Transverse colon (tissue), 4 donors: ENCODE data around the gene FOXI1. TPM values are rescaled to one million over a fixed set of nuclear protein-coding genes. Genes with fewer than 3 reads are reported as not detected.

Source experiments
- DNase-seq: peaks from one replicate; pipeline ENCODE4 v3.0.0-alpha.2; 2019
- H3K27ac ChIP-seq, 4 donors: fragments of 200-600 bp; sonication (generic); 2 replicates each; pipeline ENCODE4 v1.5.1; 2016 to 2018; ENCODE audit warnings: inconsistent platforms in 4 of 4
- H3K27me3 ChIP-seq: fragments of 200-600 bp; sonication (generic); 2 replicates; pipeline ENCODE4 v1.5.1; 2017; ENCODE audit warnings: inconsistent platforms
- H3K36me3 ChIP-seq, 4 donors: fragments of 200-600 bp; sonication (generic); 2 replicates each; pipeline ENCODE4 v1.5.1; 2017 to 2019; ENCODE audit warnings: inconsistent platforms in 4 of 4
- H3K4me1 ChIP-seq, 4 donors: fragments of 200-600 bp; sonication (generic); 2 replicates each; pipeline ENCODE4 v1.5.1; 2017 to 2020; ENCODE audit warnings: inconsistent platforms in 4 of 4
- H3K4me3 ChIP-seq, 4 donors: fragments of 200-600 bp; sonication (generic); 1 replicate in 1 of 4; 2 replicates in 3 of 4; pipeline versions ENCODE4 v1.5.1 to v1.6.1; 2017 to 2019; ENCODE audit warnings: inconsistent platforms in 4 of 4
- H3K9me3 ChIP-seq, 2 donors: fragments of 200-600 bp; sonication (generic); 2 replicates each; pipeline ENCODE4 v1.5.1; 2017 to 2019; ENCODE audit warnings: inconsistent platforms in 2 of 2
- CTCF ChIP-seq, 5 experiments: fragments of 200-600 bp in 3 of 5; fragments of 450-650 bp in 2 of 5; sonication (generic) in 3 of 5; IDR thresholded peaks; 1 replicate in 2 of 5; 2 replicates in 3 of 5; pipeline ENCODE4 v1.5.1; 2016 to 2017; ENCODE audit warnings: antibody characterized with exemption in 5 of 5, inconsistent platforms in 3 of 5, mild to moderate bottlenecking in 2 of 5, moderate library complexity in 1 of 5
- EP300 ChIP-seq: sonication (generic); formaldehyde crosslinking; IDR thresholded peaks from one replicate; pipeline ENCODE4 v1.6.1; 2017; ENCODE audit warnings: antibody characterized with exemption, low read depth
- POLR2A ChIP-seq: fragments of 450-650 bp; IDR thresholded peaks from one replicate; pipeline ENCODE4 v1.6.1; 2016; ENCODE audit warnings: antibody characterized with exemption, mild to moderate bottlenecking, moderate library complexity
- POLR2AphosphoS5 ChIP-seq, 3 donors: sonication (generic); formaldehyde crosslinking; IDR thresholded peaks; one replicate each; pipeline ENCODE4 v1.6.1; 2016; ENCODE audit warnings: antibody characterized with exemption in 3 of 3
- WGBS, 2 donors: methylation state at CpG; one replicate each; pipeline ENCODE4 v1.1.5; 2018; ENCODE audit warnings: low coverage in 1 of 2; 5-methylcytosine and 5-hydroxymethylcytosine counted together
- in situ Hi-C, 4 donors: fragments of 200-750 bp; cut with MboI; loops; one replicate each; pipeline versions ENCODE4 v1.15.0 to v1.15.1; 2017; ENCODE audit warnings: low sequenced_read_pairs in 3 of 4, low pct_ligation_motif_present in 1 of 4, low pct_unique_long_range_greater_than_20kb in 1 of 4
- intact Hi-C: fragments of 100-400 bp; cut with DNase I; formaldehyde crosslinking; loops from one replicate; pipeline ENCODE4 v1.15.1; 2023; ENCODE audit warnings: low total_unique reads
- total RNA-seq, 4 donors: library from RNA; depleted of rRNA; stranded (reverse); fragments of >200 nt; gene quantifications; one replicate each; pipeline ENCODE4 v1.1.0, GENCODE V29; 2016

Gene FOXI1
- total RNA-seq, 4 donors from 2014 or later = not detected

- in situ Hi-C loops = loop anchor here in 1 of 4 donors (10.0 kb wide), 1 partner anchor 84 kb away; no protein-coding TSS in a partner anchor
- intact Hi-C loops = no loop called here
- WGBS, 2 donors = 7 to 29% methylated on average over 3 to 13 of the region's 13 CpGs
Observed at GRCh38 chr5:170100066-170100943, 5.4 kb upstream of the FOXI1 start.

GRCh38 chr5:170103447-170103846, 2.2 kb upstream of the FOXI1 start:
- intact Hi-C loops = no loop called here
- WGBS, 2 donors = 95 to 100% methylated on average over 1 of the region's 1 CpG
- Histone ChIP-seq H3K36me3 (no peaks in the 10 kb centered on the region), H3K27me3 (no peaks in the 10 kb centered on the region), H3K27ac (no peak overlapping the region), H3K9me3 (no peaks in the 10 kb centered on the region), H3K4me3 (no peak overlapping the region), H3K4me1 (no peaks in the 10 kb centered on the region)
- TF ChIP-seq EP300 (no peak), POLR2A (no peak), POLR2AphosphoS5 (IDR thresholded peaks at IDR 0.05) (no peak), CTCF (IDR thresholded peaks at IDR 0.05) (no peak)
- DNase-seq = no peak
- in situ Hi-C loops = loop anchor here in 1 of 4 donors (10.0 kb wide), 1 partner anchor 81 kb away; no protein-coding TSS in a partner anchor

More at GRCh38 chr5:170100066-170100943, 5.4 kb upstream of the FOXI1 start:
- Histone ChIP-seq H3K9me3 (no peaks in the 10 kb centered on the region), H3K27me3 (no peaks in the 10 kb centered on the region), H3K4me3 (no peak overlapping the region), H3K27ac (no peak overlapping the region), H3K36me3 (no peaks in the 10 kb centered on the region), H3K4me1 (no peaks in the 10 kb centered on the region)
- TF ChIP-seq POLR2A (no peak), CTCF (IDR thresholded peaks at IDR 0.05) (peak; percentile 41 to 56 (median 49))
- DNase-seq = peak; percentile 67

- Histone ChIP-seq H3K4me3 (no peak overlapping the region), H3K27me3 (no peaks in the 10 kb centered on the region), H3K27ac (no peak overlapping the region), H3K36me3 (no peaks in the 10 kb centered on the region), H3K4me1 (no peaks in the 10 kb centered on the region), H3K9me3 (no peaks in the 10 kb centered on the region)
- no peak for DNase-seq
- in situ Hi-C loops = loop anchor here in 1 of 4 donors (10.0 kb wide), 1 partner anchor 81 kb away; no protein-coding TSS in a partner anchor
- intact Hi-C loops = no loop called here
- TF ChIP-seq POLR2A (no peak), POLR2AphosphoS5 (IDR thresholded peaks at IDR 0.05) (no peak), CTCF (IDR thresholded peaks at IDR 0.05) (no peak), EP300 (no peak)
- 83 to 100% methylated on average over 1 to 5 of the region's 6 CpGs for WGBS, 2 donors
Observed at GRCh38 chr5:170104299-170104698, 1.4 kb upstream of the FOXI1 start.

GRCh38 chr5:170104710-170105109, 987 bp upstream of the FOXI1 start:
- no peaks in the 10 kb centered on the region for H3K4me1 ChIP-seq
- 86 to 88% methylated on average over 5 to 26 of the region's 26 CpGs for WGBS, 2 donors
- H3K27ac ChIP-seq = no peak overlapping the region
- no peaks in the 10 kb centered on the region for H3K36me3 ChIP-seq
- intact Hi-C loops (no loop called here), in situ Hi-C loops (loop anchor here in 1 of 4 donors (10.0 kb wide), 1 partner anchor 80 kb away; no protein-coding TSS in a partner anchor)
- no peaks in the 10 kb centered on the region for H3K9me3 ChIP-seq
- no peaks in the 10 kb centered on the region for H3K27me3 ChIP-seq
- no peak for DNase-seq
- TF ChIP-seq EP300 (no peak), POLR2AphosphoS5 (IDR thresholded peaks at IDR 0.05) (no peak), CTCF (IDR thresholded peaks at IDR 0.05) (no peak), POLR2A (no peak)
- no peak overlapping the region for H3K4me3 ChIP-seq
